Measurements from ENCODE around the gene ECT2.
A peak's percentile ranks its signal among the peaks of the same experiment; 100 is the strongest.

The ECT2 gene

GRCh38 chr3:172787019-172787418, 36.5 kb downstream of the ECT2 start:
- POLR2A ChIA-PET: no interaction called here
- TF ChIP-seq CTCF (IDR thresholded peaks at IDR 0.05; ENCODE audit: insufficient read depth, low read length, missing control alignments): no peak
- no peak for DNase-seq (ENCODE audit: low read depth, low spot score)

GRCh38 chr3:172787746-172788145, 37.2 kb downstream of the ECT2 start:
- ChIA-PET CTCF (no interaction called here), POLR2A (no interaction called here)
- H3K4me3 ChIP-seq (ENCODE audit: low read depth, low read length): no peak overlapping the region
- peak; percentile 16 for DNase-seq (ENCODE audit: low read depth, low spot score)
- TF ChIP-seq CTCF (IDR thresholded peaks at IDR 0.05; ENCODE audit: insufficient read depth, low read length, missing control alignments): no peak

More at GRCh38 chr3:172787019-172787418, 36.5 kb downstream of the ECT2 start:
- CTCF ChIA-PET: no interaction called here
- no peak overlapping the region for H3K4me3 ChIP-seq (ENCODE audit: low read depth, low read length)

- POLR2A ChIA-PET: no interaction called here
- CTCF ChIA-PET: interaction anchor here (2.3 kb wide), 1 partner anchor 11 kb away, joined by 7 read pairs; no protein-coding TSS in a partner anchor
- no peak overlapping the region for H3K4me3 ChIP-seq (ENCODE audit: low read depth, low read length)
Measured at GRCh38 chr3:172799246-172799645, 48.7 kb downstream of the ECT2 start.

GRCh38 chr3:172800156-172800555, 49.6 kb downstream of the ECT2 start:
- ChIA-PET CTCF (interaction anchor here (0.9 to 2.3 kb wide), 4 partner anchors 8 to 36 kb away, joined by 3 to 7 read pairs (median 4); no protein-coding TSS in a partner anchor), POLR2A (no interaction called here)
- H3K4me3 ChIP-seq (ENCODE audit: low read depth, low read length): no peak overlapping the region

More at GRCh38 chr3:172799246-172799645, 48.7 kb downstream of the ECT2 start:
- TF ChIP-seq CTCF (IDR thresholded peaks at IDR 0.05; ENCODE audit: insufficient read depth, low read length, missing control alignments): no peak
- no peak for DNase-seq (ENCODE audit: low read depth, low spot score)

GRCh38 chr3:172803489-172803888, 53.0 kb downstream of the ECT2 start:
- H3K4me3 ChIP-seq (ENCODE audit: low read depth, low read length): no peak overlapping the region
- ChIA-PET POLR2A (no interaction called here), CTCF (interaction anchor here (1.2 kb wide), 1 partner anchor 243 kb away, joined by 3 read pairs; no protein-coding TSS in a partner anchor)
- DNase-seq (ENCODE audit: low read depth, low spot score): no peak
- TF ChIP-seq CTCF (IDR thresholded peaks at IDR 0.05; ENCODE audit: insufficient read depth, low read length, missing control alignments): no peak

More at GRCh38 chr3:172800156-172800555, 49.6 kb downstream of the ECT2 start:
- no peak for TF ChIP-seq CTCF (IDR thresholded peaks at IDR 0.05; ENCODE audit: insufficient read depth, low read length, missing control alignments)
- DNase-seq (ENCODE audit: low read depth, low spot score): no peak

GRCh38 chr3:172804323-172804722, 53.8 kb downstream of the ECT2 start:
- CTCF ChIA-PET: interaction anchor here (0.9 to 1.3 kb wide), 3 partner anchors 9 to 240 kb away, joined by 3 to 4 read pairs (median 4); no protein-coding TSS in a partner anchor
- POLR2A ChIA-PET: no interaction called here
- H3K4me3 ChIP-seq (ENCODE audit: low read depth, low read length): no peak overlapping the region
- TF ChIP-seq CTCF (IDR thresholded peaks at IDR 0.05; ENCODE audit: insufficient read depth, low read length, missing control alignments): no peak
- DNase-seq (ENCODE audit: low read depth, low spot score): no peak
